Measurements from ENCODE around the gene DYSF.

DNA sequence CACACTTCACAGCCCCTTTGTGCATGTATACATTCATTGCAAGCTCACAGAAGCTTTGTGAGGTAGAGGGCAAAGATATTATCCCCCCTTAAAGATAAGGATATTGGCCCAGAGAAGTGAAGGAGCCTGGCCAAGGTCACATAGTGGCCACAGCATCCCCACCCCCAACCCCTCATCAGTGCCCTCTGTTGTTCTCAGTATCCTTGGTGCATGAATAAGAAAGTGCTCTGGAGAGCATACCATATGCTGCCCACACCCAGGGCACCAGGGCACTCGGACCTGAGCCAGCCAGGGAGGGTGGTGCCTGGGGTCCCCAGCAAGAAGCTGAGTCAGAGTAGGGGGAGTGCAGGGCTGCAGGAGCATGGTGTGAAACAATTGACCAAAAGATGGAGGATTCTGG is 3.3 kb downstream of the DYSF start:
- TF ChIP-seq EZH2phosphoT487 (IDR thresholded peaks at IDR 0.05; ENCODE audit: borderline replicate concordance, low read depth) (no peak), EP300 (IDR thresholded peaks at IDR 0.05; ENCODE audit: borderline replicate concordance in 1 of 2, low read depth in 1 of 2, low read length in 1 of 2) (no peak), MEF2A (IDR thresholded peaks at IDR 0.05; ENCODE audit: borderline replicate concordance, low read depth) (no peak), ELF1 (IDR thresholded peaks at IDR 0.05) (no peak), JUND (IDR thresholded peaks at IDR 0.05) (no peak), RCOR1 (IDR thresholded peaks at IDR 0.05; ENCODE audit: low read length) (no peak), NRF1 (IDR thresholded peaks at IDR 0.05; ENCODE audit: low read depth, low read length) (no peak), RAD21 (IDR thresholded peaks at IDR 0.05; ENCODE audit: low read length) (no peak)
- TF ChIP-seq, protein P1, sequence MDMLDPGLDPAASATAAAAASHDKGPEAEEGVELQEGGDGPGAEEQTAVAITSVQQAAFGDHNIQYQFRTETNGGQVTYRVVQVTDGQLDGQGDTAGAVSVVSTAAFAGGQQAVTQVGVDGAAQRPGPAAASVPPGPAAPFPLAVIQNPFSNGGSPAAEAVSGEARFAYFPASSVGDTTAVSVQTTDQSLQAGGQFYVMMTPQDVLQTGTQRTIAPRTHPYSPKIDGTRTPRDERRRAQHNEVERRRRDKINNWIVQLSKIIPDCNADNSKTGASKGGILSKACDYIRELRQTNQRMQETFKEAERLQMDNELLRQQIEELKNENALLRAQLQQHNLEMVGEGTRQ (IDR thresholded peaks at IDR 0.05; ENCODE audit: borderline replicate concordance, low read depth, low read length): no peak
- TF ChIP-seq, protein P2, sequence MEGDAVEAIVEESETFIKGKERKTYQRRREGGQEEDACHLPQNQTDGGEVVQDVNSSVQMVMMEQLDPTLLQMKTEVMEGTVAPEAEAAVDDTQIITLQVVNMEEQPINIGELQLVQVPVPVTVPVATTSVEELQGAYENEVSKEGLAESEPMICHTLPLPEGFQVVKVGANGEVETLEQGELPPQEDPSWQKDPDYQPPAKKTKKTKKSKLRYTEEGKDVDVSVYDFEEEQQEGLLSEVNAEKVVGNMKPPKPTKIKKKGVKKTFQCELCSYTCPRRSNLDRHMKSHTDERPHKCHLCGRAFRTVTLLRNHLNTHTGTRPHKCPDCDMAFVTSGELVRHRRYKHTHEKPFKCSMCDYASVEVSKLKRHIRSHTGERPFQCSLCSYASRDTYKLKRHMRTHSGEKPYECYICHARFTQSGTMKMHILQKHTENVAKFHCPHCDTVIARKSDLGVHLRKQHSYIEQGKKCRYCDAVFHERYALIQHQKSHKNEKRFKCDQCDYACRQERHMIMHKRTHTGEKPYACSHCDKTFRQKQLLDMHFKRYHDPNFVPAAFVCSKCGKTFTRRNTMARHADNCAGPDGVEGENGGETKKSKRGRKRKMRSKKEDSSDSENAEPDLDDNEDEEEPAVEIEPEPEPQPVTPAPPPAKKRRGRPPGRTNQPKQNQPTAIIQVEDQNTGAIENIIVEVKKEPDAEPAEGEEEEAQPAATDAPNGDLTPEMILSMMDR (IDR thresholded peaks at IDR 0.05): no peak
- TF ChIP-seq, protein P3, sequence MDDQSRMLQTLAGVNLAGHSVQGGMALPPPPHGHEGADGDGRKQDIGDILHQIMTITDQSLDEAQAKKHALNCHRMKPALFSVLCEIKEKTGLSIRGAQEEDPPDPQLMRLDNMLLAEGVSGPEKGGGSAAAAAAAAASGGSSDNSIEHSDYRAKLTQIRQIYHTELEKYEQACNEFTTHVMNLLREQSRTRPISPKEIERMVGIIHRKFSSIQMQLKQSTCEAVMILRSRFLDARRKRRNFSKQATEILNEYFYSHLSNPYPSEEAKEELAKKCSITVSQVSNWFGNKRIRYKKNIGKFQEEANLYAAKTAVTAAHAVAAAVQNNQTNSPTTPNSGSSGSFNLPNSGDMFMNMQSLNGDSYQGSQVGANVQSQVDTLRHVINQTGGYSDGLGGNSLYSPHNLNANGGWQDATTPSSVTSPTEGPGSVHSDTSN (IDR thresholded peaks at IDR 0.05): no peak
- TF ChIP-seq, protein P4, sequence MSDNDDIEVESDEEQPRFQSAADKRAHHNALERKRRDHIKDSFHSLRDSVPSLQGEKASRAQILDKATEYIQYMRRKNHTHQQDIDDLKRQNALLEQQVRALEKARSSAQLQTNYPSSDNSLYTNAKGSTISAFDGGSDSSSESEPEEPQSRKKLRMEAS (IDR thresholded peaks at IDR 0.05; ENCODE audit: low read depth): no peak
